ENCODE measurements around the gene DUSP2. TPM values are rescaled to one million over a fixed set of nuclear protein-coding genes. Genes with fewer than 3 reads are reported as not detected.

DUSP2 gene
- total RNA-seq, 1 experiment from 2014 or later: 4.9 TPM

DNA sequence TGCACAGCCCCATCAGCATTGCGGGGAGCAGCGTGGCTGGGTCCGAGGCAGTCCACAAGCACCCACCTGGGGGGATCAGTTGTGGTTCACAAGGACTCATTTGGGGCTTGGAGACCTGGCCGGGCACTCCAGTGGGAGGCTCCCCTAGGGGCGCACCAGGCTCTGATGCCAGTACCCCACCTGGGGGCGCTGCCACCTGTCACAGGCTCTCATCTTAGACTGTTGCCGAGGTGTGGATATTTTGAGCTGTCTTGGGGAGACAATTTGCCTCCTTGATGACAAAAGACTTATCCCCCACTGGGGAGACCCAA is 31.9 kb downstream of the DUSP2 start:
- POLR2A ChIA-PET: no interaction called here
- intact Hi-C loops (cut with micrococcal nuclease; ENCODE audit: unreplicated experiment) (no loop called here), in situ Hi-C loops (cut with HindIII; ENCODE audit: low pct_unique_long_range_greater_than_20kb, low sequenced_read_pairs) (no loop called here)
- no peak overlapping the region for H3K27ac ChIP-seq (ENCODE audit: low read length)
- no peaks in the 10 kb centered on the region for H3K9me3 ChIP-seq (ENCODE audit: control insufficient read depth, insufficient read depth, low read depth, low read length)
- TF ChIP-seq TCF7L2 (IDR thresholded peaks at IDR 0.05; ENCODE audit: low read depth, low read length): no peak
- no peaks in the 10 kb centered on the region for H3K36me3 ChIP-seq (ENCODE audit: control insufficient read depth, insufficient read depth, low read length)
- H3K4me1 ChIP-seq (ENCODE audit: control insufficient read depth, insufficient read depth, low read length): 0 out of 2 replicates have a peak, but pooled peaks cover 3% of the 10 kb centered on the region
- H3K27me3 ChIP-seq (ENCODE audit: control insufficient read depth, insufficient read depth, low read length): no peaks in the 10 kb centered on the region
- no peak overlapping the region for H3K4me3 ChIP-seq (ENCODE audit: low read depth in 2 of 2, low read length in 2 of 2)
- CTCF ChIA-PET: no interaction called here
- DNase-seq (ENCODE audit: low read depth, low spot score) (no peak), ATAC-seq (no peak)
- no TSS peak for BruUV-seq (replicated peaks)

GRCh38 chr2:96112501-96113366 is 32.5 kb downstream of the DUSP2 start:
- no peak overlapping the region for H3K4me3 ChIP-seq (ENCODE audit: low read depth in 2 of 2, low read length in 2 of 2)
- ATAC-seq: no peak
- CTCF ChIA-PET: no interaction called here
- H3K27ac ChIP-seq (ENCODE audit: low read length): no peak overlapping the region
- POLR2A ChIA-PET: no interaction called here
- in situ Hi-C loops (cut with HindIII; ENCODE audit: low pct_unique_long_range_greater_than_20kb, low sequenced_read_pairs) (no loop called here), intact Hi-C loops (cut with micrococcal nuclease; ENCODE audit: unreplicated experiment) (no loop called here)
- H3K4me1 ChIP-seq (ENCODE audit: control insufficient read depth, insufficient read depth, low read length): 0 out of 2 replicates have a peak, but pooled peaks cover 3% of the 10 kb centered on the region
- H3K9me3 ChIP-seq (ENCODE audit: control insufficient read depth, insufficient read depth, low read depth, low read length): no peaks in the 10 kb centered on the region
- no peak for TF ChIP-seq SIN3A (IDR thresholded peaks at IDR 0.05; ENCODE audit: borderline replicate concordance, insufficient read depth, low read depth, low read length)
- TF ChIP-seq REST (IDR thresholded peaks at IDR 0.05; ENCODE audit: insufficient read depth in 1 of 2, low read depth in 2 of 2, low read length in 1 of 2): no peak
- no peak for TF ChIP-seq POLR2AphosphoS5 (IDR thresholded peaks at IDR 0.05; ENCODE audit: low read depth, low read length)
- TF ChIP-seq TCF7L2 (IDR thresholded peaks at IDR 0.05; ENCODE audit: low read depth, low read length): no peak
- no peak for TF ChIP-seq CTCF (IDR thresholded peaks at IDR 0.05)
- BruUV-seq (replicated peaks): no TSS peak
- H3K27me3 ChIP-seq (ENCODE audit: control insufficient read depth, insufficient read depth, low read length): no peaks in the 10 kb centered on the region
- H3K36me3 ChIP-seq (ENCODE audit: control insufficient read depth, insufficient read depth, low read length): no peaks in the 10 kb centered on the region
- no peak for DNase-seq (ENCODE audit: low read depth, low spot score)

DNA sequence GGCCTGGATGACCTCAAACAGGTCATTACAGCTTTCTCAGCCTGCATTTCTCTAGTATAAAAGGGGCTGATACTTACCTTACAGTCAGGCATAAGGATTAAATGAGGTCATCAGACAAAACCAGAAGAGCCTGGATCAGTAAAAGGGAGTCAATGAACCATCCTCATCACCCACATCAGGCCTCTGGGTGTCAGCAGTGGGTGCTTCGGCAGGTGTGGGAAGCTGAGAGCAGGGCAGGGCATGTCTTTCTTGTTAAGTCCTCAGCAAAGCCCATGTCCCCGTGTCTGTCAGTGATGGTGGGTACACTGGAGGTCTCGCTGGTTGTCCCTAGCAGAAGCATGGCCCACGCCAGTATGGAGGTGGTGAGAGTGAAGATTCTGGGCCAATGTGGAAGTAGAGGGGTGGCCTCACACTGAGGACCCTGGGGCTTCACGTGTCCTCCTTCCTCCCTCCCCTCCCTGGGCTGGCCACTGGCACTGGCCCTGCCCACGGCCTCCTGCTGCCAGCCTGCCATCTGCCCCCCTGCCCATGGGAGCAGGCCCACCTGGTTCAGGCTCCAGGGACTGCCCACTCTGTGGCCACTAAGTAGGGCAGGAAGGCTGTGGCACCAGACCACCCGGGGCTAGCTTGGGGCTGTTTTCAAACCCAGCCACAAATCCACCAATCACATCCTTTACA is 33.3 kb downstream of the DUSP2 start:
- DNase-seq (ENCODE audit: low read depth, low spot score) (no peak), ATAC-seq (no peak)
- ChIA-PET CTCF (no interaction called here), POLR2A (no interaction called here)
- intact Hi-C loops (cut with micrococcal nuclease; ENCODE audit: unreplicated experiment) (no loop called here), in situ Hi-C loops (cut with HindIII; ENCODE audit: low pct_unique_long_range_greater_than_20kb, low sequenced_read_pairs) (no loop called here)
- Histone ChIP-seq H3K27me3 (ENCODE audit: control insufficient read depth, insufficient read depth, low read length) (no peaks in the 10 kb centered on the region), H3K9me3 (ENCODE audit: control insufficient read depth, insufficient read depth, low read depth, low read length) (no peaks in the 10 kb centered on the region), H3K4me3 (ENCODE audit: low read depth in 2 of 2, low read length in 2 of 2) (no peak overlapping the region), H3K36me3 (ENCODE audit: control insufficient read depth, insufficient read depth, low read length) (no peaks in the 10 kb centered on the region), H3K4me1 (ENCODE audit: control insufficient read depth, insufficient read depth, low read length) (0 out of 2 replicates have a peak, but pooled peaks cover 3% of the 10 kb centered on the region), H3K27ac (ENCODE audit: low read length) (no peak overlapping the region)
- no TSS peak for BruUV-seq (replicated peaks)
- TF ChIP-seq POLR2AphosphoS5 (IDR thresholded peaks at IDR 0.05; ENCODE audit: low read depth, low read length) (no peak), SIN3A (IDR thresholded peaks at IDR 0.05; ENCODE audit: borderline replicate concordance, insufficient read depth, low read depth, low read length) (no peak), REST (IDR thresholded peaks at IDR 0.05; ENCODE audit: insufficient read depth in 1 of 2, low read depth in 2 of 2, low read length in 1 of 2) (no peak), CTCF (IDR thresholded peaks at IDR 0.05) (no peak), TCF7L2 (IDR thresholded peaks at IDR 0.05; ENCODE audit: low read depth, low read length) (no peak)

Data from Panc1 (cell line).